NCI-H82 treated with DMSO at 0.1 percent for 48 hours (cell line): ENCODE results near the gene PRIM1.
"Not testable (repeated sequence)": the region's sequence is repeated elsewhere in the genome, so short reads cannot be mapped to it uniquely, and the experiment has no call there.

ENCODE experiments used
- DNase-seq: peaks from one replicate; lab custom pipeline; 2025; ENCODE audit not compliant: unreplicated experiment; lab: John Stamatoyannopoulos, UW

The PRIM1 gene

GRCh38 chr12:56718636-56719035, 33.5 kb downstream of the PRIM1 start:
- no peak for DNase-seq

- DNase-seq: no peak
Observed at GRCh38 chr12:56718149-56718548, 34.0 kb downstream of the PRIM1 start.

DNA sequence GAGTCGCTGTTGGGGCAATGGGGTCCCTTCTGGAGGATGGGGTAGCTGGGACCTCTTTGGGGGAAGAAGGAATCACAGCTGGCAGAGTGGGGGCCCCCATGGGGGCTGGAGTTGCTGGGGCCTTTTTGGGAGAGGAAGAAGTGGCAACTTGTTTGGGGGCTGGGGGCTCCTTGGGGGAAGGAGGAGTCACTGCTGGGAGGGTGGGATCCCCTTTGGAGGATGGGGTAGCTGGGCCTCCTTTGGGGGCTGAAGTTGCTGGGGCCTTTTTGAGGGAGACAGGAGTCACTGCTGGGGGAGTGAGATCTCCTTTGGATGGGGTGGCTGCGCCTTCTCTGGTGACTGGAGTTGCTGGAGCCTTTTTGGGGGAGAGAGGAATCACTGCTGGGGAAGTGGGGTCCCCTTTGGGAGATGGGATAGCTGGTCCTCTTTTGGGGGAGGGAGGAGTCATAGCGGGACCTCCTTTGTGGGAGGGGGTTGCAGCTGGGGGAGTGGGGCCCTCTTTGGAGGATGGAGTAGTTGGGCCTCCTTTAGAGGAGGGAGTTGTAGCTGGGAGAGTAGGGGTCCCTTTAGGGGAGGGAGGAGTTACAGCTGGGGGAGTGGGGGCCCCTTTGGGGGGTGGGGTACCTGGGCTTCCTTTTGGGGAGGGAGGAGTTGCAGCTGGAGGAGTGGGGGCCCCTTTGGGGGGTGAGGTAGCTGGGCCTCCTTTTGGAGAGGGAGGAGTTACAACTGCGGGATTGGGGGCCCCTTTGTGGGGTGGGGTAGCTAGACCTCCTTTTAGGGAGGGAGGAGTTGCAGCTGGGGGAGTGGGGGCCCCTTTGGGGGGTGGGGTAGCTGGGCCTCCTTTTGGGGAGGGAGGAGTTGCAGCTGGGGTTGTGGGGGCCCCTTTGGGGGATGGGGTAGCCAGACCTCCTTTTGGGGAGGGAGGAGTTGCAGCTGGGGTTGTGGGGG, 34.9 kb downstream of the PRIM1 start:
- no peak for DNase-seq

DNA sequence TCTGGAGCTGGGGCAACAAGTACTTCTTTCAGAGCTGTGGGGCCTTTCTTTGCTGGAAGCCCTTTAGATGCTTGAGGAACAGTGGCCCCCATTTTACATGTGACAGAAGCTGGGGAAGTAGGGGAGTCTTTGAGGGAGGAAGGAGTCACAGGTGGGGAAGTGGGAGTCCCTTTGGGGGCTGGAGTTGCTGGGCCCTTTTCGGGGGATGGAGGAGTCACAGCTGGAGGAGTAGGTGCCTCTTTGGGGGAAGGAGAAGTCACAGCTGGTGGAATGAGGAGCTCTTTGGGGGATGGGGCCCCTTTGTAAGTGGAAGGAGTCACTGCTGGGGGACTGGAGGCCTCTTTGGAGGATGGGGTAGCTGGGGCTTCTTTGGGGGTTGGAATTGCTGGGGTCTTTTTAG, 35.7 kb downstream of the PRIM1 start:
- DNase-seq: no peak

DNA sequence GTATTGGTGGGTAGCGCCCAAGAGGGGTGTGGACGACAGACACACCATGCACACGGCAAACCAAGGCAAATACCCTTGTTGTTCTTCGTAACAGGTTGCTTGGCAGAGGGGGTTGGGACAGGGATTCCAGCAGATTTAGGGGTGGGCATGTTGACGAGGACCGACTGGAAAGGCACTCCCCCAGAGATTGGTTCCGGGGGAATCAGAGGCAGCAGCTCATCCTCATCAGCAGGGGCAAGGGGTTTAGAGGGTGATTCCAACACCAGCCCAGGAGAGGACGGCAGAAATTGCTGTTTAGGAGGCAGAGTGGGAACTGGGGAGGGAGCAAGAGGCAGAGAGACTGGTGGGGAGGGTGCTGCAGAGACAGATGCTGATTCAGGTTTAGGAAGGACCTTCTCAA, 36.3 kb downstream of the PRIM1 start:
- no peak for DNase-seq

- DNase-seq: no peak
Observed at GRCh38 chr12:56714431-56714929, 37.6 kb downstream of the PRIM1 start.

DNA sequence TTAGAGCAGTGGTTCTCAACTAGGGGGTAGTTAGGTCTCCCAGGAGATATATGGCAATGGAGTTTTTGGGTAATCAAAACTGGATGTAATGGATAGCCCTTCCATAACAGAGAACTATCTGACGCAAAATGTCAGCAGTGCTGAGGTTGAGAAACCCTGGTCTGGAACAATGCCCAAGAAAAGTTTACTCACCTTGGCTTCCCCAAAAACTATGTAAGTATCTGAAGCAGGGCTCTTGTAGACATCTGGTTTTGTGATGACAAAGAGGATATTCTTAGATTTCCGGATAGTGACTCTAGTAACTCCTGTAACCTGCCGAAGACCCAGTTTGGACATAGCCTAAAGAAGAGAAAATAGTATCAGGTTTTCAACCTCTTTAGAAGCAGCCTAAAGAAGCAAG, 38.8 kb downstream of the PRIM1 start:
- DNase-seq: no peak

DNA sequence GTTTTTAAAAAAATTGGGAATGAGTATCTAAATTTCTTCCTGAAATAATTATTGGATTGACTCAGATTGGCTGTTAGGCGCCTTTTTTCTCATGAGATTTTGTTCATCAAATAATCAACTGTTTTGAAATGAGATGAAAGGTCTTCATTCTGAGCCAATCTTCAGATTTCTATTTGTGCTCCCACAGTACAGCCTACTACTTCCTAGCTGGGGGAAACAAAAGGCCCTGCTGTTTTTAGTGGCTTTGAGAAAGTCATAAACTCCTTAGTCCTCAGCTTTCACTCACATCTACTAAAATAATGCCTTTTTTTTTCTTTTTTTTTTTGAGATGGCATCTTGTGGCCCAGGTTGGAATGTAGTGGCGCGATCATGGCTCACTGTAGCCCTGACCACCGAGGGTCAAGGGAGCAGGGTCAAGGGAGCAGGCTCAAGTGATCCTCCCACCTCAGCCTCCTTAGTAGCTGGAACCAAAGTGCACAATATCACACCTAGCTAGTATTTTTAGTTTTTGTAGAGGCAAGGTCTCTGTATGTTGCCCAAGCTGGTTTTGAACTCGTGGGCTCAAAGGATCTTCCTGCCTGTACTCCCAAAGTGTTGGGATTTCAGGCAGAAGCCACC, 42.3 kb downstream of the PRIM1 start:
- DNase-seq: no peak

GRCh38 chr12:56704522-56704921, 47.6 kb downstream of the PRIM1 start:
- not testable (repeated sequence) for DNase-seq

DNA sequence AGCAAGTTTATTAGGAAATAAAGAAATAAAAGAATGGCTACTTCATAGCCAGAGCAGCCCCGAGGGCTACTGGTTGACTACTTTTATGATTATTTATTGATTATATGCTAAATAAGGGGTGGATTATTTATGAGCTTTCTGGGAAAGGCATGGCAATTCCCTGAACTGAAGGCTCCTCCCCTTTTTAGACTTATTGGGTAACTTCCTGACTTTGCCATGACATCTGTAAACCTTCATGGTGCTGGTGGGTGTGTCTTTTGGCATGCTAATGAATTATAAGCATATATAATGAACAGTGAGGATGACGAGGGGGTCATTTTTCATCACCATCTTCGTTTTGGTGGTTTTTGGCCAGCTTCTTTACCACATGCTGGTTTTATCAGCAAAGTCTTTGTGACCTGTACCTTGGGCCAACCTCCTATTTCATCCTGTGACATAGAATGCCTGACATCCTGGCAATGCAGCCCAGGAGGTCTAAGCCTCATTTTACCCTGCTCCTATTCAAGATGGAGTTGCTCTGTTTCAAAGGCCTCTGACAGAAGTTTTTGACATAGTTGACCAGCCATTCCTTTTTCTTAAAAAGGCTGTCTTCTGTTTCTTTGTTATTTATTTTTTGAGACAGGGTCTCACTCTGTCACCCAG, 53.0 kb downstream of the PRIM1 start:
- DNase-seq: no peak

- no peak for DNase-seq
Observed at GRCh38 chr12:56695327-56696101, 56.6 kb downstream of the PRIM1 start.

GRCh38 chr12:56694161-56694560, 58.0 kb downstream of the PRIM1 start:
- DNase-seq: no peak

GRCh38 chr12:56688846-56689109, 63.3 kb downstream of the PRIM1 start:
- no peak for DNase-seq

DNA sequence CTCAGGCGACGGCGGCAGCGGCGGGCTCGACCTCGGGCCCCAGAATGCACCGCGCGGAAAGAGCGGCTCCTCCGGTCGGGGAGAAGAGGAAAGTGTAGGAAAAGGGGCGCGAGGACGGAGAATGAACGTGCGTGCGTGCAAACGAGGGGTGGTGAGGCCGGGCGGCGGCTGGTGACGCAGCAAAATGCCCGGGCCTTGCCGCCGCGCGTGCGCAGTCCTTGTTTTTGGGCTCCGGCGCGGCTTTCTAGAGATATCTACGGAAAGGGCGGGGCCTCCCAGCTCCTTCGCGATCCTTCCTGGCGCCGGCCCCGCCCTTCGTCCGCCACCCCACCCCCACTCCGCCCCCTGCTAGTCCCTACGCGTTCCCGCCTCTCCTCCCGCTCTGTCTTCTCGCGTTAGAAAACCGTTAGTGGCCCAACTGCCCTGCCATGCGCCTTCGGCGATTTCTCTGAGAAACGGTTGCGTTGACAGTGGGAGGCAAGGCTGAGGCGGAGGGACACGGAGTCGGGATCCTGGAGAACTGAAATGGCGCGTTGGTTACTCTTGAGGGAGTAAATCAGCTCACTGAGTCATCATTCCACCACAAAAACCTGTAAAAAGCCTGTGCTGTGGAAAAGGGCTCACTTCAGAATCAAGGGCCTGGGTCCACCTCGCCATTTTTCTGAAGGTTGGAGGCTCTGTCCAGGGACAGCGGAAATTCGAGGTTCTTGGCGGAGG, 63.8 kb downstream of the PRIM1 start, which contains the start of gene PTGES3:
Gene PTGES3 (minus strand): TSS at position 156 of the 717 bp plus-strand sequence. CDS start 285 bp downstream, outside the sequence.
- DNase-seq: peak; percentile 91

DNA sequence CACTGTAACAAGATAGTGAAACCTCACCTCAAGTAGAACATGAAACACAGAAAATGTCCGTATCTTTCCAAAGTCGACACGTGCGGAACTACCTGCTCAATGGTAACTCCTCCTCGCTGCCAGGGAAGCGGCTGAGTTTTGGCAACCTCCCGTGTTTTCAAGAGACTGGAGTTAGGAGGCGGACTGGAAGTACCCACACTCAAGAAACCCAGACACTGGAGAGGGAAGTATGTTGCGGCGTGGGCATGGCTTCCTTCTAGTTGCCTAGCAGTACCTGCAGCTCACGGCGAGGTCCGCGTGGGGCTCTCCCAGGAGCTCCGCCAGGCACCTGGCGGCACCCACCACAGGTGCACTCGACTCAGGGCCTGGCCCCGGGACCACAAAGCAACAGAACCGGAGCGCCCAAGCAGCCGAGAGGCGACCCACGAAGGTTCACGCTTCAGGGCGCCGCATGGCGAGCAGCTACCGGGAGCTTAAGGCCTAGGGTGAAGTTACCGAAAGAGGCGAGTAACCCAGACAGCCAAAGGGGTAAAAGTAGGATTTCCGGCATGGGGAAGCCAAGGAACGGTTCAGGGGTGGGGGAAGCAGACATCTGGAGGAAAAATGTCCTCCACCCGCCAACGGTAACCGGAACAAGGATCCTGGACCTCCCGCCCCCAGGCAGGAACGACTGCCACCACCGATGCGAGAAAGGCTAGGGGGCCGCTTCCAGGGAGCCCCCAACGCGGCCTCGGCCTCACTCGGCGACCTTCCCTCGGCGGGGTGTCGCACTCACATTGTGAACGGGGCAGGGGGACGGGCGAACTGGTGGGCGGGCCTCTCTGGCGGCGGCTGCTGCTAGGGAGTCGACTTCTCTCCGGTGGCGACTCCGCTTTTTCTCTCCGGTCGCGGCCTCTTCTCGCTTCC, 64.6 kb downstream of the PRIM1 start:
- DNase-seq: no peak

DNA sequence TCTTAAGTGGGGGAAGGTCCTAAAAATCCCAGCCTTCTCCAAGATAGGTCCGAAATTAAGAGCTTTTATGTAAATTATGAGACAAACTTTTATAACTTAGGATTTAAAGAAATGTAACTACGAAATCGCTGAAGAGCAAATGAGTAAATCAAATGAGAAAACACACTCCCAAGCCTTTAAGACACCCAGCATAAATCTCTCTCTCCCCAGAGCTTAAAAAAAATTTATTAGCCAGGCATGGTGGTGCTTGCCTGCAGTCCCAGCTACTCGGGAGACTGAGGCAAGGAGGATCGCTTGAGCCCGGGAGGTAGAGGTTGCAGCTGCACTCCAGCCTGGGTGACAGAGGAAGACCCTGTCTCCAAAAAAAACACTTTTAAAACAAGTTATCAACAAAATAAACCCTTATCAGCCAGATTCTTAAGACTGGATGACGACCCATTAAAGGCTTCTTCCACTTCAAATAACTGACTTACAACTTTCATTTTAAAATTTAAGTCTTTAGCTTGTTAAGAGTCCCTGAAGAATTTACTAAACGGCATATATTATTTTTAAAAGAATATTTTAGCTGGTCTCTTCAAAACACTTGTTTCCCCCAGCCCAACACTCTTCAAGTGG, 67.3 kb downstream of the PRIM1 start:
- DNase-seq: no peak

DNA sequence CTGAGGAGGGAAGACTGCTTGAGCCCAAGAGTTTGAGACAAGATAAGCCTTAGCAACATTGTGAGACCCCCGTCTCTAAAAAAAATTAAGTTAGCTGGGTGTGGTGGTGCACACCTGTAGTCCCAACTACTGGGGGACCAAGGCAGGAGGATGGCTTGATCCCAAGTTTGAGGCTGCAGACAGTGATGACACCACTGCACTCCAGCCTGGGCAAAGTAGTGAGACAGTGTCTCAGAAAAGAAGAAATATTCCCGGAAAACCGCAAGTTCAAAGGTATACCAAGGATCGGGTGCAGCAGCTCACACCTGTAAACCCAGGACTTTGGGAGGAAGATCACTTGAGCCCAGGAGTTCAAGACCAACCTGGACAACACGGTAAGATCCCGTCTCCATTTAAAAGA, 69.8 kb downstream of the PRIM1 start:
- no peak for DNase-seq
